A549 (cell line): ENCODE measurements around the gene CDIP1.

Source experiments
- ESRRA ChIP-seq: fragments of 150-350 bp; IDR thresholded peaks from 2 replicates; pipeline ENCODE4 v1.6.1; 2014; ENCODE audit warnings: mild to moderate bottlenecking, low read length, borderline replicate concordance
- MAZ ChIP-seq: fragments of 150-350 bp; IDR thresholded peaks from 2 replicates; pipeline ENCODE4 v1.6.1; 2014; ENCODE audit warnings: antibody characterized with exemption, low read depth, low read length, borderline replicate concordance
- RAD21 ChIP-seq, 2 experiments: fragments of >200 bp in 1 of 2; sonication (Bioruptor Twin) in 1 of 2; formaldehyde crosslinking in 1 of 2; IDR thresholded peaks in 1 of 2; conservative IDR thresholded peaks in 1 of 2; 2 replicates in 1 of 2; 3 replicates in 1 of 2; pipeline ENCODE4 v1.6.1; 2012 to 2018; ENCODE audit warnings: inconsistent platforms in 1 of 2
- RNF2 ChIP-seq: fragments of 200-600 bp; sonication (generic); IDR thresholded peaks from 2 replicates; pipeline ENCODE4 v1.6.1; 2016; ENCODE audit warnings: low read depth, mild to moderate bottlenecking, antibody characterized with exemption, moderate library complexity, borderline replicate concordance
- SMC3 ChIP-seq: fragments of >200 bp; sonication (Bioruptor Twin); formaldehyde crosslinking; IDR thresholded peaks from 3 replicates; pipeline ENCODE4 v1.6.1; 2018; ENCODE audit warnings: inconsistent platforms
- TF ChIP-seq, protein P1 (sequence below): fragments of >200 bp; sonication (Bioruptor Twin); formaldehyde crosslinking; IDR thresholded peaks from 3 replicates; pipeline ENCODE4 v1.5.1; 2016
- TF ChIP-seq, protein P2 (sequence below): fragments of 150-350 bp; IDR thresholded peaks from 2 replicates; pipeline ENCODE4 v1.6.1; 2014; ENCODE audit warnings: low read depth, mild to moderate bottlenecking, low read length

GRCh38 chr16:4525069-4525468 is 13.5 kb downstream of the CDIP1 start:
- no peak for TF ChIP-seq RNF2
- TF ChIP-seq SMC3: no peak
- no peak for TF ChIP-seq RAD21 (conservative IDR thresholded peaks at IDR 0.05 in 1 of 2, IDR thresholded peaks at IDR 0.05 in 1 of 2)
- TF ChIP-seq, protein P1, sequence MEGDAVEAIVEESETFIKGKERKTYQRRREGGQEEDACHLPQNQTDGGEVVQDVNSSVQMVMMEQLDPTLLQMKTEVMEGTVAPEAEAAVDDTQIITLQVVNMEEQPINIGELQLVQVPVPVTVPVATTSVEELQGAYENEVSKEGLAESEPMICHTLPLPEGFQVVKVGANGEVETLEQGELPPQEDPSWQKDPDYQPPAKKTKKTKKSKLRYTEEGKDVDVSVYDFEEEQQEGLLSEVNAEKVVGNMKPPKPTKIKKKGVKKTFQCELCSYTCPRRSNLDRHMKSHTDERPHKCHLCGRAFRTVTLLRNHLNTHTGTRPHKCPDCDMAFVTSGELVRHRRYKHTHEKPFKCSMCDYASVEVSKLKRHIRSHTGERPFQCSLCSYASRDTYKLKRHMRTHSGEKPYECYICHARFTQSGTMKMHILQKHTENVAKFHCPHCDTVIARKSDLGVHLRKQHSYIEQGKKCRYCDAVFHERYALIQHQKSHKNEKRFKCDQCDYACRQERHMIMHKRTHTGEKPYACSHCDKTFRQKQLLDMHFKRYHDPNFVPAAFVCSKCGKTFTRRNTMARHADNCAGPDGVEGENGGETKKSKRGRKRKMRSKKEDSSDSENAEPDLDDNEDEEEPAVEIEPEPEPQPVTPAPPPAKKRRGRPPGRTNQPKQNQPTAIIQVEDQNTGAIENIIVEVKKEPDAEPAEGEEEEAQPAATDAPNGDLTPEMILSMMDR: no peak
- TF ChIP-seq, protein P2, sequence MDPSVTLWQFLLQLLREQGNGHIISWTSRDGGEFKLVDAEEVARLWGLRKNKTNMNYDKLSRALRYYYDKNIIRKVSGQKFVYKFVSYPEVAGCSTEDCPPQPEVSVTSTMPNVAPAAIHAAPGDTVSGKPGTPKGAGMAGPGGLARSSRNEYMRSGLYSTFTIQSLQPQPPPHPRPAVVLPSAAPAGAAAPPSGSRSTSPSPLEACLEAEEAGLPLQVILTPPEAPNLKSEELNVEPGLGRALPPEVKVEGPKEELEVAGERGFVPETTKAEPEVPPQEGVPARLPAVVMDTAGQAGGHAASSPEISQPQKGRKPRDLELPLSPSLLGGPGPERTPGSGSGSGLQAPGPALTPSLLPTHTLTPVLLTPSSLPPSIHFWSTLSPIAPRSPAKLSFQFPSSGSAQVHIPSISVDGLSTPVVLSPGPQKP: no peak
- no peak for TF ChIP-seq ESRRA
- TF ChIP-seq MAZ: no peak
